ENCODE results near the gene QRFPR.

Gene QRFPR

DNA sequence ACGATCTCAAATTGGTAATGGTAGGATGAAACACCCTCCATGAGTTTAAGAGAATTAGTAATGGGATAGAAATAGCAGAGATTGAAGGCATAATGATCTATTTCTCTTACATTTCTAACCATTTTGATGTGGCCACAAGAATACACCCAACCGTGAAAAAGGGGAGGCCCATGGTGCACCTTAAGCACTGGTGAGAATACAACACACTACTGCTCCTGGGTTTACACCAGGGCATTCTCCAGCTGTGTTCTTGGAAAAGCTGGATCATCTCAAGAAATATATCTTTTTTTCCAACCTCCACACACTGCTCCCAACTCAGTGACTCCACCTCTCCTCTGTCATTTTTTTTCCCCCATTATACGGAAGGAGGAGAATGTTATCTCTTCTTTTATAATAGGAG, 1.5 kb downstream of the QRFPR start:
- H3K36me3 ChIP-seq (ENCODE audit: control insufficient read depth, insufficient read depth, low read length), result no peaks in the 10 kb centered on the region
- no peak overlapping the region for H3K27ac ChIP-seq (ENCODE audit: low read depth, low read length, severe bottlenecking)
- 92% methylated on average over 1 of the region's 3 CpGs; no CpG with 5 or more reads in 1 of the 2 experiments for WGBS, 2 experiments (ENCODE audit: insufficient coverage in 2 of 2)

DNA sequence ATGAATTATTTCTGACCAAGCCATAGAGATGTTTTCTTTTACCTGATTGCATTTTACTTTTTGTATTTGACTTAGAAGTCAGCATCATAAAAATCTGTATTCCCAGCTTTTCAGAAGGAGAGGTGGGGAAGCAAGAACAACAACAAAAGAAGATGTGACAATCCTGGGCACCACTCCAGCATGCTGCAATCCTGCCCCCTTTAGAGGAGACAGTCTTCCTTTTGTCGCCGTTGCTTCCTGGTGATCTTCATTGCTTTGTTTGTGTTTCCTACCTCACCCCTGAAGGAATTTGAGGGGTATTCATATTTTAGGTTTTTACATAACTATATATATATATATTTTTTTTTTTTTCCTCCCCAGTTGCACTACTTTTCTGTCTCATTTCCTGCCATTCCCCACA, 3.7 kb downstream of the QRFPR start:
- no peaks in the 10 kb centered on the region for H3K36me3 ChIP-seq (ENCODE audit: control insufficient read depth, insufficient read depth, low read length)
- no peaks in the 10 kb centered on the region for H3K9me3 ChIP-seq (ENCODE audit: control insufficient read depth, low read length)
- WGBS, 2 experiments (ENCODE audit: insufficient coverage in 2 of 2), result no CpG with 5 or more reads among the region's 2 CpGs
- no peak overlapping the region for H3K27ac ChIP-seq (ENCODE audit: low read depth, low read length, severe bottlenecking)
- no peaks in the 10 kb centered on the region for H3K4me1 ChIP-seq (ENCODE audit: control insufficient read depth, insufficient read depth, low read length, poor library complexity, severe bottlenecking)
- no peak overlapping the region for H3K4me3 ChIP-seq (ENCODE audit: extremely low read depth, insufficient read depth, low read length, poor library complexity, severe bottlenecking)

More for the DNA sequence above, 1.5 kb downstream of the QRFPR start:
- no peaks in the 10 kb centered on the region for H3K9me3 ChIP-seq (ENCODE audit: control insufficient read depth, low read length)
- no peaks in the 10 kb centered on the region for H3K4me1 ChIP-seq (ENCODE audit: control insufficient read depth, insufficient read depth, low read length, poor library complexity, severe bottlenecking)
- H3K4me3 ChIP-seq (ENCODE audit: extremely low read depth, insufficient read depth, low read length, poor library complexity, severe bottlenecking), result no peak overlapping the region

DNA sequence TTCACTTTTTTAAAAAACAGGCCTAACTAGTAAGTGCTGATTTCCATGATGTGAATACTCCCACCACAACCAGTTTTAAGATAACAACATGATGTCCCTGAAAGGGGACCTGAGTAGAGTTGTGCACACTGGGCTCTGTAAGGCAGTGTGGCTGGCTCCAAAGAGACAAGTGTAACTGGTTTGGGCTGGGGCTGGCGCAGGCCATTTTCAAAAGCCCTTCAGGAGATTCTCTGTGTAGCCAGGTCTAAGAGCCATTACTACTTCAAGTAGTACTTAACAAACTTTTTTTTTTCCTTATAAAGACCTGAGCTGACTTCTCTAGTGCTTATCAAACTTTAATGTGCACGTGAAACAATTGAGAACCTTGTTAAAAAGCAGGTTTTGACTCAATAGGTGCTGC, 4.3 kb downstream of the QRFPR start:
- H3K4me1 ChIP-seq (ENCODE audit: control insufficient read depth, insufficient read depth, low read length, poor library complexity, severe bottlenecking), result no peaks in the 10 kb centered on the region
- no peak overlapping the region for H3K4me3 ChIP-seq (ENCODE audit: extremely low read depth, insufficient read depth, low read length, poor library complexity, severe bottlenecking)
- H3K36me3 ChIP-seq (ENCODE audit: control insufficient read depth, insufficient read depth, low read length), result no peaks in the 10 kb centered on the region
- H3K27ac ChIP-seq (ENCODE audit: low read depth, low read length, severe bottlenecking), result no peak overlapping the region
- WGBS, 2 experiments (ENCODE audit: insufficient coverage in 2 of 2), result 86 to 100% methylated on average over 1 to 2 of the region's 2 CpGs
- H3K9me3 ChIP-seq (ENCODE audit: control insufficient read depth, low read length), result no peaks in the 10 kb centered on the region

DNA sequence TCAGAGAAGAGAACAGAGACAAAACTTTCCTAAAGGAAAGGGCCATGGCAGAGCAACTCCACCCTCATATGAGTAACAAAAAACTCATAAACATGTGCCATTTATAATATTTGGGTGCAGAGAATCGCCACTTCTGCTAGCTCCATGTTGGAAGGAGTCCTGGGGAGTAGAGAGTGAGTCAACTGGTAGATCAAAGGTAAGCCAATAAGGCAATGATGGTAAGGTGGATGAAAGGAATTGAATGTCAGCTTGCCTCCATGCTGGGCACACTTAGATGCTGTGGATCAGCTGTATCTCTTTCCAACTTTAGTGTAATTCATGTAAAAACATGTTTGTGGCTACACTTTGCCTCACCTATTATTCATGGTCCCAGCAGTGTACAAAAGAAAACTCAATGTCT, 4.7 kb downstream of the QRFPR start:
- Histone ChIP-seq H3K4me3 (ENCODE audit: extremely low read depth, insufficient read depth, low read length, poor library complexity, severe bottlenecking) (no peak overlapping the region), H3K9me3 (ENCODE audit: control insufficient read depth, low read length) (no peaks in the 10 kb centered on the region), H3K4me1 (ENCODE audit: control insufficient read depth, insufficient read depth, low read length, poor library complexity, severe bottlenecking) (no peaks in the 10 kb centered on the region), H3K36me3 (ENCODE audit: control insufficient read depth, insufficient read depth, low read length) (no peaks in the 10 kb centered on the region), H3K27ac (ENCODE audit: low read depth, low read length, severe bottlenecking) (no peak overlapping the region)
- WGBS, 2 experiments (ENCODE audit: insufficient coverage in 2 of 2), result 80 to 90% methylated on average over 1 of the region's 1 CpG

DNA sequence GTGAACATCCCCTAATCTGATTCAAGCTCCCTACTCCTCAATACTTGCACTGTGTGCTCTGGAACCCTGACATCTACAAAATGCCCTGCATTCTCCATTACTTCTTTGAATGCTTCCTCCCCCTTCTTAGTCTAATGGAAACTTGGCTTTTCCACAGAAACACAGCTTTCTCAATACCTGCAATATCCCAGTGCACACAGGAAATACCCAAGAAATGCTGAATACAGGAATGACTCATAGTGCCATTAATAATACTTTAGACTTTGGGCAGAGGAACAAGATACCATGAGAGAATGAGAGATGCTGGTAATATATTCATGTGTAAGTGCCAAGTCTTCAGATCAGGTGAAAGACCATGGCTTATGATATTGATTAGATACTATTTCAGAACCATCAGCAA, 5.6 kb downstream of the QRFPR start:
- Histone ChIP-seq H3K4me1 (ENCODE audit: control insufficient read depth, insufficient read depth, low read length, poor library complexity, severe bottlenecking) (no peaks in the 10 kb centered on the region), H3K36me3 (ENCODE audit: control insufficient read depth, insufficient read depth, low read length) (no peaks in the 10 kb centered on the region), H3K9me3 (ENCODE audit: control insufficient read depth, low read length) (no peaks in the 10 kb centered on the region), H3K4me3 (ENCODE audit: extremely low read depth, insufficient read depth, low read length, poor library complexity, severe bottlenecking) (no peak overlapping the region), H3K27ac (ENCODE audit: low read depth, low read length, severe bottlenecking) (no peak overlapping the region)

DNA sequence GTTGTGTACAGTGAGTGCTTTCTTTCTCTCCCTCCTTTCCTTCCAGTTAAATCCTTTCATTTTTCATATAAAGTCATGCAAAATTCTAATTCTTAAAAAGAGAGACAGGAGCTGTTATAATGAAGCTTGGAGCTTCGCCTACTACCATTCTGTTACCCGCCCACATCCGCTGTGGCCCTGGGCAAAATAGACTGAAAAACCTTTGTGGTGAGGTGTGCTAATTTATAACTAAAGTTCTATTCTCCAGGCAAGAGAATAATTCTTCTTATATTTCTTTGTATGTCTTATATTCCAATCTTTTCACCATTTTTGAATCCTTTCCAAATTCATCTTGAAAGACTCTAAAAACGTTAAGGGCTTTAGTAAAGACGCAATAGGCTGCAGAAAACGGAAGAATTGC, 7.0 kb downstream of the QRFPR start:
- 57 to 80% methylated on average over 1 of the region's 6 CpGs for WGBS, 2 experiments (ENCODE audit: insufficient coverage in 2 of 2)
- H3K4me1 ChIP-seq (ENCODE audit: control insufficient read depth, insufficient read depth, low read length, poor library complexity, severe bottlenecking), result no peaks in the 10 kb centered on the region
- no peak overlapping the region for H3K27ac ChIP-seq (ENCODE audit: low read depth, low read length, severe bottlenecking)

DNA sequence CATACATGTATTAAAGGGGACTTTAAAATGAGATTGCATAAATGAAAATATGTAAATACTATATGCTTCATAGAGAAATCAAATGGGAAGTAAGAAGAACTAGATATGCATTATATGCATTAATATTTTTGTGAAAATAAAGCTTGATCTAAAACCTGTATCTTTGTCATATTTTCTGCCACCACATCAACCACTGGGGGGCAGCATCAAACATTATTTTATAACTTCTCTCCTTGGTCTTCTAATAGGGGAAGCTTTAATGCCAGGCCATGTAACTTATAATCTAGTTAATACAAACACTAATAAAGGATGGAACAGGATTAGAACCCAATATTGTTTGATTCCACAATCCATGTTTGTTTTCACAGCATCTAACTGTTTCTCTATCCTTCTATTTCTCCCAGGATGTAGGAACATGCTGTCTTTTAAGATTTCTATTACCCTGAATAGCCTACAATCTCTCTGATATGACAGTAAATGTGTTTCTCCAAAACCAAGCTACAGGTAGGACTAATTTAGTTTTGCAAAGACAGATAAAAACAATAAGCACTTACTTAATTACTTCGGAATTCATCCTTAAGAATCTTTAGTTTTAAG, 10.0 kb downstream of the QRFPR start:
- no CpG with 5 or more reads among the region's 1 CpG for WGBS, 2 experiments (ENCODE audit: insufficient coverage in 2 of 2)
- H3K9me3 ChIP-seq (ENCODE audit: control insufficient read depth, low read length), result no peaks in the 10 kb centered on the region

More for the DNA sequence above, 7.0 kb downstream of the QRFPR start:
- Histone ChIP-seq H3K4me3 (ENCODE audit: extremely low read depth, insufficient read depth, low read length, poor library complexity, severe bottlenecking) (no peak overlapping the region), H3K9me3 (ENCODE audit: control insufficient read depth, low read length) (no peaks in the 10 kb centered on the region), H3K36me3 (ENCODE audit: control insufficient read depth, insufficient read depth, low read length) (no peaks in the 10 kb centered on the region)

DNA sequence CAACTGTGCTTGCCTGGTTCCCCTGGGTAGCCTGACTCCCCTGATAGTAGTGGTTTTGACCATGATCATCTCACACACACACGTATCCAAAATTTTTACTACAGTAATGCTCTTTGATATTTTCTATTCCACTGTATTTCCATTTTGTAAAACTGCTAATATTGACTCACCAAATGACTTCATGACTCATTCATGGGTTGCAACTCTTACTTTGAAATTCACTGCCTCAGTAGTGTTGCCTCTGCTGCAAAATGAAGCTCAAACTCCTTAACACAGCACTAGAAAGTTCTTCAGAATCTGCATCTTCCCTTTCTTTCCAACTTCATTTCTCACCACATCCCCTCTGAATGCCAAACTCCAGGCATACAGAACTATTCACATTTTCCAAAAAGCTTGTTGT, 20.3 kb downstream of the QRFPR start:
- no peak overlapping the region for H3K27ac ChIP-seq (ENCODE audit: low read depth, low read length, severe bottlenecking)
- 86 to 100% methylated on average over 1 of the region's 1 CpG for WGBS, 2 experiments (ENCODE audit: insufficient coverage in 2 of 2)
- no peaks in the 10 kb centered on the region for H3K4me1 ChIP-seq (ENCODE audit: control insufficient read depth, insufficient read depth, low read length, poor library complexity, severe bottlenecking)

More for the DNA sequence above, 10.0 kb downstream of the QRFPR start:
- Histone ChIP-seq H3K27ac (ENCODE audit: low read depth, low read length, severe bottlenecking) (no peak overlapping the region), H3K4me3 (ENCODE audit: extremely low read depth, insufficient read depth, low read length, poor library complexity, severe bottlenecking) (no peak overlapping the region), H3K36me3 (ENCODE audit: control insufficient read depth, insufficient read depth, low read length) (no peaks in the 10 kb centered on the region), H3K4me1 (ENCODE audit: control insufficient read depth, insufficient read depth, low read length, poor library complexity, severe bottlenecking) (no peaks in the 10 kb centered on the region)

DNA sequence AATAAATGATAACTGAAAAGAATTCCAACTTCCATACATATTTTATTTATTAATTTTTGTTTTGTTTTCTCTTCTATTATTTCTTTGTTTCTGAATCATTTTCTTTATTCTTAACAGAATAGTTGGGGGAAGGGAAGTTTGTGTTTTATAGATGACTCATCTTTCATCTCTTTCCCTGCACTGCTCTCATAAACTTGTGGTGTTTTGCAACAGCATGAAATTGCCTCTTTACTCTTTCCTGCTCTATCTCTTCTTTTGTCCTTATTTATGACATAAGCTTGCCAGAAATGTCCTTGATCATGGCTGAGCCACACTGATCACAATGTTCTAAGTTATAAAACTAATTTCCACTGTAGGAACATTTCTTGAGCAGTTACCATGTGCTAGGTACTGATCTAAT, 22.3 kb downstream of the QRFPR start:
- peaks cover 6% of the 10 kb centered on the region for H3K9me3 ChIP-seq (ENCODE audit: control insufficient read depth, low read length)
- no peaks in the 10 kb centered on the region for H3K4me1 ChIP-seq (ENCODE audit: control insufficient read depth, insufficient read depth, low read length, poor library complexity, severe bottlenecking)
- no peaks in the 10 kb centered on the region for H3K36me3 ChIP-seq (ENCODE audit: control insufficient read depth, insufficient read depth, low read length)
- H3K4me3 ChIP-seq (ENCODE audit: extremely low read depth, insufficient read depth, low read length, poor library complexity, severe bottlenecking), result no peak overlapping the region
- no peak overlapping the region for H3K27ac ChIP-seq (ENCODE audit: low read depth, low read length, severe bottlenecking)

More for the DNA sequence above, 20.3 kb downstream of the QRFPR start:
- no peaks in the 10 kb centered on the region for H3K36me3 ChIP-seq (ENCODE audit: control insufficient read depth, insufficient read depth, low read length)
- no peaks in the 10 kb centered on the region for H3K9me3 ChIP-seq (ENCODE audit: control insufficient read depth, low read length)
- H3K4me3 ChIP-seq (ENCODE audit: extremely low read depth, insufficient read depth, low read length, poor library complexity, severe bottlenecking), result no peak overlapping the region

DNA sequence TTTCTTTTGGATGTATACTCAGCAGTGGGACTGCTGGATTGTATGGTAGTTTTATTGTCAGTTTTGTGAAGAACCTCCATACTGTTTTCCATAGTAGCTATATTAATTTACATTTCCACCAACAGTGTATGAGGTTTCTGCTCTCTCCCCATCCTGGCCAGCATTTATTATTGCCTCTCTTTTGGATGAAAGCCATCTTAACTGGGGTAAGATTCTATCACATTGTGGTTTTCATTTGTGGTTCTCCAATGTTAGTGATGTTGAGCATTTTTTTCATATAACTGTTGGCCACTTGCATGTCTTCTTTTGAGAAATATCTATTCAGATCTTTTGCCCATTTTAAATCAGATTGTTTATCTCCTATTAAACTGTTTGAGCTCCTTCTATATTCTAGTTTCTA, 27.6 kb downstream of the QRFPR start:
- Histone ChIP-seq H3K4me1 (ENCODE audit: control insufficient read depth, insufficient read depth, low read length, poor library complexity, severe bottlenecking) (no peaks in the 10 kb centered on the region), H3K36me3 (ENCODE audit: control insufficient read depth, insufficient read depth, low read length) (no peaks in the 10 kb centered on the region), H3K4me3 (ENCODE audit: extremely low read depth, insufficient read depth, low read length, poor library complexity, severe bottlenecking) (no peak overlapping the region), H3K27ac (ENCODE audit: low read depth, low read length, severe bottlenecking) (no peak overlapping the region), H3K9me3 (ENCODE audit: control insufficient read depth, low read length) (peaks cover 9% of the 10 kb centered on the region)

DNA sequence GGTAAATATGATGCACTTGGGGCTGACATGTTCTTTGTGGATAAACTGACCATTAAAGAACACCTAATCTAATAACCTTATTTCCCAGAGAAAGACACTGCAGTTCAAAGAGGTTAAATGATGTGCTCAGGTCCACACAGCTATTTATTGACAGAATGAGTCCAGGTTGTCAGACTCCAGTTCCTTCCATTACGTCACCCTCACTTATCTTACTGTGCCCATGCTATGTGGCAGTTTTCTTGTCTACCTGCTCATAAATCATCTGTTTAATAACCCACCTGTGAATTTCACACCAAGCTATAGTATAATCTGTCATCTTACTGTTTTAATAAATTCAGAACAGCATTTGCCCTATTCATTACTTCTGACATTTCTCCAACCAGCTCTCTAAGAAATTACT, 36.7 kb downstream of the QRFPR start:
- Histone ChIP-seq H3K4me1 (ENCODE audit: control insufficient read depth, insufficient read depth, low read length, poor library complexity, severe bottlenecking) (peaks cover 3% of the 10 kb centered on the region), H3K27ac (ENCODE audit: low read depth, low read length, severe bottlenecking) (no peak overlapping the region), H3K9me3 (ENCODE audit: control insufficient read depth, low read length) (no peaks in the 10 kb centered on the region), H3K4me3 (ENCODE audit: extremely low read depth, insufficient read depth, low read length, poor library complexity, severe bottlenecking) (no peak overlapping the region), H3K36me3 (ENCODE audit: control insufficient read depth, insufficient read depth, low read length) (no peaks in the 10 kb centered on the region)
- 100% methylated on average over 1 of the region's 1 CpG for WGBS, 2 experiments (ENCODE audit: insufficient coverage in 2 of 2)
